HG03521 (cell line): ENCODE results near the gene CSK.
A peak's percentile ranks its signal among the peaks of the same experiment; 100 is the strongest.

ENCODE experiments used
- ATAC-seq: cut with Tn5 transposase; IDR thresholded peaks from one replicate; pipeline ENCODE4 v1.9.1; 2021; ENCODE audit warnings: mild to moderate bottlenecking, moderate library complexity; ENCODE audit not compliant: unreplicated experiment

The CSK gene

GRCh38 chr15:74799856-74800558 is 18.1 kb downstream of the CSK start:
- ATAC-seq, result peak; percentile 60

GRCh38 chr15:74800559-74801094 is 18.7 kb downstream of the CSK start:
- no peak for ATAC-seq

- no peak for ATAC-seq
Observed at GRCh38 chr15:74801311-74801997, 19.6 kb downstream of the CSK start.

DNA sequence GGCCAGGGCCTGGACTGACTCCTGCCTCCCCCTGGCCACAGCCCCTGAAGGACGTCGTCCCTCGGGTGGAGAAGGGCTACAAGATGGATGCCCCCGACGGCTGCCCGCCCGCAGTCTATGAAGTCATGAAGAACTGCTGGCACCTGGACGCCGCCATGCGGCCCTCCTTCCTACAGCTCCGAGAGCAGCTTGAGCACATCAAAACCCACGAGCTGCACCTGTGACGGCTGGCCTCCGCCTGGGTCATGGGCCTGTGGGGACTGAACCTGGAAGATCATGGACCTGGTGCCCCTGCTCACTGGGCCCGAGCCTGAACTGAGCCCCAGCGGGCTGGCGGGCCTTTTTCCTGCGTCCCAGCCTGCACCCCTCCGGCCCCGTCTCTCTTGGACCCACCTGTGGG is 20.4 kb downstream of the CSK start:
- ATAC-seq, result no peak

GRCh38 chr15:74802862-74803447 is 21.1 kb downstream of the CSK start:
- ATAC-seq, result no peak

DNA sequence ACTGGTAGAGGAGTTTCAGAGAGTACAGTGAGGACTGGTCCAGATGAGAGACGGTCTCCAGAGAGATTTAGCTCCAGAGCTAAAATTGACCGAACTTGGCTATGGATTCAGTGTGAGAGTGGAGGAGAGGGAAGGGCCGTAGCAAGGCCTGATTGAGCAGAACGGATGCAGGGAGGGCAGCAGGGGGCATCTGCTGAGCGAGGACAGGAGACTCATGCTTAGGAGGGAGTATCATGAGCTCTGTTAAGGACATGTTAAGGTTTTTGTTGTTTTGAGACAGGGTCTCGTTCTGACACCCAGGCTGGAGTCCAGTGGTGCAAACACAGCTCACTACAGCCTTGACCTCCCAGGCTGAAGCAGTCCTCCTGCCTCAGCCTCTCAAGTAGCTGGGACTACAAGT is 23.1 kb downstream of the CSK start:
- ATAC-seq, result no peak

GRCh38 chr15:74807282-74807681 is 25.4 kb downstream of the CSK start:
- ATAC-seq, result no peak

DNA sequence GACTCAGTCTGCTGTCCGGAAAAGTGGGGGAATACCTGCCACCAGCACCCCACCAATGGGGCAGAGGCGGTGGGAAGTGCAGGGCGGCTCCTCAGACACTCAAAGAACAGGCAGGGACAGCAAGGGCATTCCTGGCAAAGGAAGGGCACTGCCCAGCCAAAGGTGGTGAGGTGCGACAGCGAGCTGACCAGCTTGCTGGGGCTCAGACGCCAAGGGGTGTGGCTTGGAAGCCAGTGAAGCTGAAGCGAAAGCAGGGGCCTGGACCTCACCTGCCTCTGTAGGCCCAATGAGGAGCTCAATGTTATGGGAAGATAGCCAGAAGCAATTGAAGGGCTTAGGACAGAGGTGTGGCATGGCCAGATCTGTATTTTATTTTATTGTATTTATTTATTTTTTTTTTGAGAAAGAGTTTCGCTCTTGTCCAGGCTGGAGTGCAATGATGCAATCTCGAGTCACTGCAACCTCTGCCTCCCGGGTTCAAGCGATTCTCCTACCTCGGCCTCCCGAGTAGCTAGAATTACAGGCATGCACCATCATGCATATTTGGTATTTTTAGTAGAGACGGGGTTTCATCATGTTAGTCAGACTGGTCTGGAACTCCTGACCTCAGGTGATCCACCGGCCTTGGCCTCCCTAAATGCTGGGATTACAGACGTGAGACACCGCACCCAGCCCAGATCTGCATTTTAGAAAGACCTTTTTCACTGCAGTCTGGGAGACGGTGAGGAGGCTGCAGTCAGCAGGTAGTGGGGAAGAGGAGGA is 26.4 kb downstream of the CSK start:
- ATAC-seq, result no peak

GRCh38 chr15:74808840-74809229 is 27.0 kb downstream of the CSK start:
- no peak for ATAC-seq

GRCh38 chr15:74809242-74809641 is 27.4 kb downstream of the CSK start:
- no peak for ATAC-seq

GRCh38 chr15:74809956-74810355 is 28.1 kb downstream of the CSK start:
- ATAC-seq, result no peak

DNA sequence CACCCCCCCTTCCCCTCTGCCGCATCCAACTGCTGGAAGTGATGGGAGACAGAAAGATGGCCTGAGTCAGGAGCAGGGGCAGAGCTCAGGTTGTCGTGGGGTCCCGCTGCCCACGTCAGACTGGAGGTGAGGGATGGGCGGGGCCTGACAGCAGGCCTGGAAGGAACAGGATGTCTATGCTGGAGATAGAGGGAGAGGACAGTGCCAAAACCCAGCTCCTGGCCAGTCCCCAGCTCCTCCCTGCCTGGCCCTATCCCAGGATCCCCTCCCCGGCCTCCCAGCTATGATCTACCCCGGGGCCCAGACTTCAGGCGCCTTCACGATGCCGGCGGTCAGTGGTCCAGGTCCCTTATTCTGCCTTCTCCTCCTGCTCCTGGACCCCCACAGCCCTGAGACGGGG is 30.7 kb downstream of the CSK start, which contains the start of gene LMAN1L:
Gene LMAN1L, plus strand, starts transcription at position 303 of the 400 bp plus-strand sequence. Its CDS starts 20 bp downstream, at position 323.
- no peak for ATAC-seq

DNA sequence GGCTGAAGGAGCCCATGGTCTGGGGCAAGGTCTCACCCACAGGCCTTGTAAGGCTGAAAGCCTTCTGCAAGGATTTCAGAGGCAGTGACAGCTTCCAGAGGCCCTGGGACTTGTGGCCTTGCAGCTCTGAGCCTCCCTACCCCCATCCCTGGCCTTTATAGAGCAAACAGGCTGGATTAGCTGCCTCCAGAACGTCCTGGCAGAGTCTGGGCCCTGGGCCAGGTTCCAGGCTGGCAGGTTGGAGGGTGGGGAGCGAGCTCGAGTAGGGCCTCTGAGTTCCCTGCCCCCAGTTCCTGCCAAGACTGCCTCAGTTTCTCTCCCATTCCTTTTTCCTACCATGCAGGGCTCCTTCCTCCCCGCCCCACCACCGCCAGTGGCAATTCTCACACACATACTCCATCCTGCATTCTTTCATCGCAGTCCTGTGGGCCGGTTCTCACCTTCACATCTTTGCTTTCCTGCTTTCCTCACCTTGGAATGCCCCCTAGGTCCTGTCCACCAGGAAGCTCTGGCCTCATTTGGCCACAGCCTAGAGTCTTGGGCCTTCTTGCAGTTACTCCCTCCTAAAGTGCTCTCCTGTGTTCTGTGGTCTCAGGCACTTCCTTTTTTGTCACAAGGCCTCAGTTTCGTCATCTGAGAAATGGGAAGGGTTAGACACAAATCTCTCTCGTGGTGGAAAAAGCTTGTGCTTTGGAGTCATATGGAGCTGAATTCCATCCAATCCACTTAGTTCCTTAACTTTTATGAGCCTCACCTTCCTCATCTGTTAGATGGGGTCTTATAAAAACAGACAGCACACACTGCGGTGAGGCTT is 33.4 kb downstream of the CSK start:
- ATAC-seq, result no peak

- ATAC-seq, result no peak
Observed at GRCh38 chr15:74815961-74816360, 34.1 kb downstream of the CSK start.

DNA sequence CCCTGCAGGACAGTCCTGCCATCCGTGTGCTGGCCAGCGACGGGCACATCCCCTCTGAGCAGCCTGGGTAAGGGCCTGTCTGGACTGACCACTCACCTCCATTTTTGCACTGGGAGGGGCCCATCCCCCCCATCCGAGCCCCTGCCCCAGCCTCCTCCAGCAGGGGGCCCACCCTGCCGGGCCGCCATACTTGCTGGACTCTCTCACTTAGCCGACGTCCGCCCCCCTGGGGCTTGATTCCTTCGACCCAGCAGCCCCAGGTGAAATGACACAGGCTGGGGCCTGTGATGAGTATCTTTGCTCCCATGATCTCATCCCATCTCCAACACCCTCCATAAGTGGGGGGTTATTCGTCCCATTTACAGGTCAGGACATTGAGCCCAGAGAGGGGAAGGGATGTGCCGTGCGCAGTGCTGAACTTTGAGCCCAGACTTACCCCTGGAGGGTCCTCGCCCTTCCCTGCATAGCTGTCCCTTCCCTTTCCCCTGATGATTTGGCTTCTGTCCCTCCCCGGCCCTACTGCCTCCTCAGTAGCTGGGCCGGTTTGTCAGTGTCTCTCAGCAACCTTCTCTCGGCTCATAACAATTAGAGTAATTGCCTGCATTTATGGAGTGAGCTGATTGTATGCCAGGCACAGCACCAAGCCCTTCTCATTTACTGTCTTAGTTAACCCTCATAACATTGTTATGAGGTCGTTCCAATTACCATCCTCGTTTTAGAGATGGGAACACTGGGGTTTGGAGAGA is 34.9 kb downstream of the CSK start:
- no peak for ATAC-seq

DNA sequence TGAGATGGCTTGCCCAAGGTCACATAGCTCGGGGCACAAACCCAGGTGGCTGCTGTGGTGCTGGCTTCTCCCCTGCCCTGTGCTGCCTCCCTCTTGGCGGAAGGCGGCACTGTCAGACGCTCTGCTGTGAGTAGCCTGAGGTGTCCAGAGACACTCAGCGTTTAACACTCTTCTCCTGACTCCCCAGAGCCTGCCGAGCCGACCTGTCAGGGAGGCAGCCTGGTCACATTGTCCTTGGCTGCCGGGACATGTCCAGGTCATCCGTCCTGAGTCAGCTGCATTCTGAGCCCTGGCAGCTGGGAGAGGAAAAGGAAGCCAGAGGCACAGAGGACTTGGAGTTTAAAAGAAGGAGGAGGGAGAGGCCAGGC is 35.5 kb downstream of the CSK start:
- no peak for ATAC-seq

GRCh38 chr15:74820056-74820455 is 38.2 kb downstream of the CSK start:
- no peak for ATAC-seq

DNA sequence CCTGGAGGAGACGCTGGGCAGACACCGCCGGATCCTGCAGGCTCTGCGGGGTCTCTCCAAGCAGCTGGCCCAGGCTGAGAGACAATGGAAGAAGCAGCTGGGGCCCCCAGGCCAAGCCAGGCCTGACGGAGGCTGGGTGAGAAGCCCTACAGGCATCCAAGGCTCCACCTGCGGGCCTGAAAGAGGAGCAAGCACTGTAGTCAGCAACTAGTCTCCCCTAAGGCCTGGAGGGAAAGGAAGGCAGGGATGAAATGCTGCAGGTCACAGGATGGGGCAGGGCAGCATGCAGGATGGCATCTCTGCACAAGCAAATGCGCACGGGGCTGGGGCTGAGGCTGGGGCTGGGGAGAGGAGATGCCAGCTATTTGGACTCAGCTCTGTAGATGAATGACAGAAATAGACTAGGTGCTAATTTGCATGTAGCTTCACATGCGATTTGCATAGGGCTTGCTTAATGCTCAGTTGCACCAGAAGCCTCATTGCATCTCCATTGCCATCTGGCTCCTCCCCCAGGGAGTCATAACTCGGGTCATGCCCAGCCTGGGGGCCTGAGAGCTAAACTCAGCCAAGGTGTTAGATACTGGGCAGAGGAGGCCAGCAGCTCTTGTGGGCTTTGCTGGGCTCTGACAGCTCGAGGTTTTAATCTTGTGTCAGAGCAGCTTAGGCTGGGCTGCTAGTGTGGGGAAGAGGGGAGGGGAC is 39.4 kb downstream of the CSK start:
- peak; percentile 68 for ATAC-seq

GRCh38 chr15:74821790-74822158 is 39.9 kb downstream of the CSK start:
- no peak for ATAC-seq
